Suprapubic skin (tissue), 4 donors: ENCODE data around the gene ERBB4. TPM values are rescaled to one million over a fixed set of nuclear protein-coding genes. Genes with fewer than 3 reads are reported as not detected.

ENCODE experiments used
- DNase-seq, 2 donors: peaks; one replicate each; pipeline ENCODE4 v3.0.0-alpha.2; 2019; ENCODE audit warnings: low spot score in 2 of 2
- H3K27ac ChIP-seq: fragments of 200-600 bp; sonication (generic); one replicate; pipeline ENCODE4 v1.5.1; 2019
- H3K27me3 ChIP-seq: fragments of 200-600 bp; sonication (generic); one replicate; pipeline ENCODE4 v1.5.1; 2019
- H3K36me3 ChIP-seq: fragments of 200-600 bp; sonication (generic); one replicate; pipeline ENCODE4 v1.5.1; 2019
- H3K4me1 ChIP-seq: fragments of 200-600 bp; sonication (generic); one replicate; pipeline ENCODE4 v1.5.1; 2019
- H3K4me3 ChIP-seq: fragments of 200-600 bp; sonication (generic); one replicate; pipeline ENCODE4 v1.5.1; 2019; ENCODE audit warnings: mild to moderate bottlenecking
- H3K9me3 ChIP-seq: fragments of 200-600 bp; sonication (generic); one replicate; pipeline ENCODE4 v1.5.1; 2019
- EP300 ChIP-seq: sonication (generic); formaldehyde crosslinking; IDR thresholded peaks from one replicate; pipeline ENCODE4 v1.6.1; 2017; ENCODE audit warnings: antibody characterized with exemption
- POLR2A ChIP-seq, 2 donors: fragments of 450-650 bp; IDR thresholded peaks; one replicate each; pipeline ENCODE4 v1.6.1; 2017; ENCODE audit warnings: antibody characterized with exemption in 2 of 2, mild to moderate bottlenecking in 2 of 2, moderate library complexity in 2 of 2
- POLR2AphosphoS5 ChIP-seq, 3 donors: sonication (generic); formaldehyde crosslinking; IDR thresholded peaks; one replicate each; pipeline ENCODE4 v1.6.1; 2017; ENCODE audit warnings: antibody characterized with exemption in 3 of 3
- WGBS: methylation state at CpG from one replicate; pipeline ENCODE4 v1.1.5; 2018; 5-methylcytosine and 5-hydroxymethylcytosine counted together
- total RNA-seq, 4 donors: library from RNA; depleted of rRNA; stranded (reverse); fragments of >200 nt; gene quantifications; one replicate each; pipeline ENCODE4 v1.1.0, GENCODE V29; 2016
- TF ChIP-seq, protein P1 (sequence below), 2 donors: fragments of 200-600 bp in 1 of 2; fragments of 450-650 bp in 1 of 2; sonication (generic) in 1 of 2; IDR thresholded peaks; one replicate each; pipeline ENCODE4 v1.5.1; 2016 to 2019; ENCODE audit warnings: antibody characterized with exemption in 2 of 2, mild to moderate bottlenecking in 1 of 2, moderate library complexity in 1 of 2

The ERBB4 gene
- total RNA-seq, 4 donors from 2014 or later = 0.95 to 6.4 (median 1.5) TPM

GRCh38 chr2:211900518-211900917 lies 638.1 kb downstream of the ERBB4 start:
- H3K9me3 ChIP-seq = no peaks in the 10 kb centered on the region
- DNase-seq = no peak
- no peaks in the 10 kb centered on the region for H3K27me3 ChIP-seq
- H3K4me1 ChIP-seq = no peaks in the 10 kb centered on the region
- no peak overlapping the region for H3K4me3 ChIP-seq
- H3K36me3 ChIP-seq = no peaks in the 10 kb centered on the region
- TF ChIP-seq EP300 = no peak
- no peak for TF ChIP-seq POLR2A (IDR thresholded peaks at IDR 0.05)
- TF ChIP-seq, protein P1, sequence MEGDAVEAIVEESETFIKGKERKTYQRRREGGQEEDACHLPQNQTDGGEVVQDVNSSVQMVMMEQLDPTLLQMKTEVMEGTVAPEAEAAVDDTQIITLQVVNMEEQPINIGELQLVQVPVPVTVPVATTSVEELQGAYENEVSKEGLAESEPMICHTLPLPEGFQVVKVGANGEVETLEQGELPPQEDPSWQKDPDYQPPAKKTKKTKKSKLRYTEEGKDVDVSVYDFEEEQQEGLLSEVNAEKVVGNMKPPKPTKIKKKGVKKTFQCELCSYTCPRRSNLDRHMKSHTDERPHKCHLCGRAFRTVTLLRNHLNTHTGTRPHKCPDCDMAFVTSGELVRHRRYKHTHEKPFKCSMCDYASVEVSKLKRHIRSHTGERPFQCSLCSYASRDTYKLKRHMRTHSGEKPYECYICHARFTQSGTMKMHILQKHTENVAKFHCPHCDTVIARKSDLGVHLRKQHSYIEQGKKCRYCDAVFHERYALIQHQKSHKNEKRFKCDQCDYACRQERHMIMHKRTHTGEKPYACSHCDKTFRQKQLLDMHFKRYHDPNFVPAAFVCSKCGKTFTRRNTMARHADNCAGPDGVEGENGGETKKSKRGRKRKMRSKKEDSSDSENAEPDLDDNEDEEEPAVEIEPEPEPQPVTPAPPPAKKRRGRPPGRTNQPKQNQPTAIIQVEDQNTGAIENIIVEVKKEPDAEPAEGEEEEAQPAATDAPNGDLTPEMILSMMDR (IDR thresholded peaks at IDR 0.05) = no peak
- TF ChIP-seq POLR2AphosphoS5 (IDR thresholded peaks at IDR 0.05) = no peak
- no peak overlapping the region for H3K27ac ChIP-seq
- WGBS = 47% methylated on average over 2 of the region's 2 CpGs

- 42% methylated on average over 5 of the region's 5 CpGs for WGBS
- Histone ChIP-seq H3K9me3 (no peaks in the 10 kb centered on the region), H3K27me3 (no peaks in the 10 kb centered on the region), H3K4me3 (no peak overlapping the region), H3K27ac (no peak overlapping the region), H3K4me1 (no peaks in the 10 kb centered on the region), H3K36me3 (no peaks in the 10 kb centered on the region)
- no peak for DNase-seq
- TF ChIP-seq POLR2AphosphoS5 (IDR thresholded peaks at IDR 0.05) (no peak), EP300 (no peak), POLR2A (IDR thresholded peaks at IDR 0.05) (no peak)
- TF ChIP-seq, protein P1 (IDR thresholded peaks at IDR 0.05) = no peak
Measured at GRCh38 chr2:211900000-211900399, 638.6 kb downstream of the ERBB4 start.

- H3K4me3 ChIP-seq = no peak overlapping the region
- H3K4me1 ChIP-seq = no peaks in the 10 kb centered on the region
- H3K27me3 ChIP-seq = no peaks in the 10 kb centered on the region
- TF ChIP-seq POLR2AphosphoS5 (IDR thresholded peaks at IDR 0.05) (no peak), EP300 (no peak), POLR2A (IDR thresholded peaks at IDR 0.05) (no peak)
- TF ChIP-seq, protein P1 (IDR thresholded peaks at IDR 0.05) = no peak
- no peaks in the 10 kb centered on the region for H3K9me3 ChIP-seq
- no peak overlapping the region for H3K27ac ChIP-seq
- no peaks in the 10 kb centered on the region for H3K36me3 ChIP-seq
- WGBS = 74% methylated on average over 1 of the region's 1 CpG
- DNase-seq = no peak
Measured at GRCh38 chr2:211898702-211899101, 639.9 kb downstream of the ERBB4 start.

GRCh38 chr2:211881449-211881848 lies 657.2 kb downstream of the ERBB4 start:
- Histone ChIP-seq H3K27me3 (no peaks in the 10 kb centered on the region), H3K4me1 (no peaks in the 10 kb centered on the region), H3K9me3 (no peaks in the 10 kb centered on the region), H3K36me3 (no peaks in the 10 kb centered on the region), H3K27ac (no peak overlapping the region), H3K4me3 (no peak overlapping the region)
- WGBS = 77% methylated on average over 5 of the region's 6 CpGs
- TF ChIP-seq POLR2AphosphoS5 (IDR thresholded peaks at IDR 0.05) = no peak
- no peak for TF ChIP-seq EP300
- TF ChIP-seq, protein P1 (IDR thresholded peaks at IDR 0.05) = no peak
- TF ChIP-seq POLR2A (IDR thresholded peaks at IDR 0.05) = no peak
- no peak for DNase-seq

DNA sequence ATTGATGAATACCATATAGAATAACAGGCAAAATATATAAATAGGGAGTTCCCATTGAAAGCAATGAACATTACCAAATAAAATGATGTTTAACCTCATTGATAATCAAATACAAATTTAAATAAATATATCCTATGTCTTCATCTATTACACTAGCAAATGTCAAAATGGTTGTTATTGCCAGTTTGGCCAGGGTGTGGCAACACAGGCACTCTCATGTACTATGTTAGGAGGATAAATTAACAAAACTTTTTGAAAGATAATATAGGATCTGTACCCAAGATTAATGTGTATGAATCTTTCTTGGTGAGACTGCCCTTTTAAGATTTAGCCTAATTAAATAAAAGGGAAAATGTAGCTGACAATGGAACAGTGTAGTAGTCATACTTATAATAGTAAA lies 659.3 kb downstream of the ERBB4 start:
- Histone ChIP-seq H3K4me1 (no peaks in the 10 kb centered on the region), H3K27ac (no peak overlapping the region), H3K27me3 (no peaks in the 10 kb centered on the region), H3K36me3 (no peaks in the 10 kb centered on the region), H3K9me3 (no peaks in the 10 kb centered on the region), H3K4me3 (no peak overlapping the region)
- DNase-seq = no peak
- TF ChIP-seq EP300 = no peak
- no peak for TF ChIP-seq POLR2A (IDR thresholded peaks at IDR 0.05)
- no peak for TF ChIP-seq POLR2AphosphoS5 (IDR thresholded peaks at IDR 0.05)
- TF ChIP-seq, protein P1 (IDR thresholded peaks at IDR 0.05) = no peak
